GM12878 (cell line): Measurements from ENCODE around the gene UXT. TPM values are rescaled to one million over a fixed set of nuclear protein-coding genes. Genes with fewer than 3 reads are reported as not detected.

Experiments
- FOS ChIP-seq: IDR thresholded peaks from 3 replicates; pipeline ENCODE4 v1.6.1; 2011; ENCODE audit warnings: borderline replicate concordance; ENCODE audit not compliant: insufficient read length; ENCODE audit errors: extremely low read depth
- IRF4 ChIP-seq: IDR thresholded peaks from 2 replicates; pipeline ENCODE4 v1.6.1; 2011; ENCODE audit warnings: low read depth, low read length
- JUNB ChIP-seq: IDR thresholded peaks from 2 replicates; pipeline ENCODE4 v1.6.1; 2016; ENCODE audit warnings: antibody characterized with exemption, mild to moderate bottlenecking
- MAX ChIP-seq: IDR thresholded peaks from 2 replicates; pipeline ENCODE4 v1.6.1; 2012; ENCODE audit warnings: low read depth, low read length, improper control_type of control experiment
- NBN ChIP-seq: fragments of 450-650 bp; IDR thresholded peaks from 2 replicates; pipeline ENCODE4 v1.6.1; 2016
- PKNOX1 ChIP-seq: fragments of 450-650 bp; IDR thresholded peaks from 2 replicates; pipeline ENCODE4 v1.6.1; 2016; ENCODE audit warnings: mild to moderate bottlenecking
- POLR2A ChIP-seq: IDR thresholded peaks from 2 replicates; pipeline ENCODE4 v1.6.1; 2011; ENCODE audit warnings: low read depth, mild to moderate bottlenecking, low read length
- SKIL ChIP-seq: fragments of 450-650 bp; IDR thresholded peaks from 2 replicates; pipeline ENCODE4 v1.6.1; 2017; ENCODE audit warnings: mild to moderate bottlenecking, low read depth, inconsistent platforms; ENCODE audit not compliant: poor library complexity, severe bottlenecking
- SMARCA5 ChIP-seq: fragments of 450-650 bp; IDR thresholded peaks from 2 replicates; pipeline ENCODE4 v1.6.1; 2017; ENCODE audit warnings: mild to moderate bottlenecking
- TCF3 ChIP-seq: IDR thresholded peaks from 2 replicates; pipeline ENCODE4 v1.6.1; 2012; ENCODE audit warnings: low read depth, mild to moderate bottlenecking, low read length, borderline replicate concordance; ENCODE audit not compliant: insufficient read depth
- ZNF274 ChIP-seq: IDR thresholded peaks from one replicate; pipeline ENCODE4 v1.8.0; 2011; ENCODE audit not compliant: insufficient read length, insufficient read depth
- ZZZ3 ChIP-seq: IDR thresholded peaks from 2 replicates; pipeline ENCODE4 v1.6.1; 2011; ENCODE audit warnings: low read depth; ENCODE audit not compliant: control insufficient read depth, insufficient read length
- polyA plus RNA-seq, 11 experiments: library from polyadenylated mRNA; depleted of rRNA in 4 of 11; unstranded in 6 of 11; stranded (reverse) in 5 of 11; fragments of >200 nt; fragmentation: Nextera tagmentation in 4 of 11; fragmentation: Illumina TruSeq in 1 of 11; extraction: Ambion mirVana in 4 of 11; extraction: Trizol in 1 of 11; gene quantifications; 1 replicate in 1 of 11; 2 replicates in 10 of 11; pipeline versions ENCODE4 v1.2.1 to v1.2.3, GENCODE V29; 2011 to 2016; ENCODE audit warnings: inconsistent platforms in 2 of 11, missing spikeins in 2 of 11, low read depth in 1 of 11
- total RNA-seq, 4 experiments: library from RNA; depleted of rRNA in 3 of 4; stranded (reverse); fragments of >200 nt in 3 of 4; fragmentation: Illumina TruSeq in 1 of 4; extraction: Trizol in 1 of 4; gene quantifications; 2 replicates each; pipeline versions ENCODE4 v1.2.1 to v1.2.3, GENCODE V29; 2013 to 2021
- TF ChIP-seq, protein P1 (sequence below): fragments of 450-650 bp; IDR thresholded peaks from 2 replicates; pipeline ENCODE4 v1.6.1; 2018; ENCODE audit warnings: borderline replicate concordance, mild to moderate bottlenecking; ENCODE audit not compliant: partially characterized antibody
- TF ChIP-seq, protein P2 (sequence below): IDR thresholded peaks from 2 replicates; pipeline ENCODE4 v1.6.1; 2012; ENCODE audit warnings: mild to moderate bottlenecking, low read depth, low read length
- TF ChIP-seq, protein P3 (sequence below): fragments of 450-650 bp; conservative IDR thresholded peaks from 2 replicates; pipeline ENCODE4 v1.6.1; 2017; ENCODE audit warnings: mild to moderate bottlenecking, moderate library complexity

The UXT gene
- total and polyA plus RNA-seq, 10 of the 15 experiments (the other 5 are each of a cell fraction or from before 2014, with no cell fraction given): 105 to 245 (median 206) TPM

GRCh38 chrX:47628982-47629381, 30.0 kb downstream of the UXT start (continued):
- TF ChIP-seq PKNOX1 (peak; percentile 79), TCF3 (no peak), FOS (no peak), NBN (peak; percentile 53), MAX (no peak), ZNF274 (no peak), SMARCA5 (0 out of 2 replicates have a peak, but pooled peaks have one; percentile 42), POLR2A (no peak), IRF4 (no peak), SKIL (no peak), ZZZ3 (no peak), JUNB (no peak)
- TF ChIP-seq, protein P1, sequence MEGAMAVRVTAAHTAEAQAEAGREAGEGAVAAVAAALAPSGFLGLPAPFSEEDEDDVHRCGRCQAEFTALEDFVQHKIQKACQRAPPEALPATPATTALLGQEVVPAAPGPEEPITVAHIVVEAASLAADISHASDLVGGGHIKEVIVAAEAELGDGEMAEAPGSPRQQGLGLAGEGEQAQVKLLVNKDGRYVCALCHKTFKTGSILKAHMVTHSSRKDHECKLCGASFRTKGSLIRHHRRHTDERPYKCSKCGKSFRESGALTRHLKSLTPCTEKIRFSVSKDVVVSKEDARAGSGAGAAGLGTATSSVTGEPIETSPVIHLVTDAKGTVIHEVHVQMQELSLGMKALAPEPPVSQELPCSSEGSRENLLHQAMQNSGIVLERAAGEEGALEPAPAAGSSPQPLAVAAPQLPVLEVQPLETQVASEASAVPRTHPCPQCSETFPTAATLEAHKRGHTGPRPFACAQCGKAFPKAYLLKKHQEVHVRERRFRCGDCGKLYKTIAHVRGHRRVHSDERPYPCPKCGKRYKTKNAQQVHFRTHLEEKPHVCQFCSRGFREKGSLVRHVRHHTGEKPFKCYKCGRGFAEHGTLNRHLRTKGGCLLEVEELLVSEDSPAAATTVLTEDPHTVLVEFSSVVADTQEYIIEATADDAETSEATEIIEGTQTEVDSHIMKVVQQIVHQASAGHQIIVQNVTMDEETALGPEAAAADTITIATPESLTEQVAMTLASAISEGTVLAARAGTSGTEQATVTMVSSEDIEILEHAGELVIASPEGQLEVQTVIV: no peak
- TF ChIP-seq, protein P2, sequence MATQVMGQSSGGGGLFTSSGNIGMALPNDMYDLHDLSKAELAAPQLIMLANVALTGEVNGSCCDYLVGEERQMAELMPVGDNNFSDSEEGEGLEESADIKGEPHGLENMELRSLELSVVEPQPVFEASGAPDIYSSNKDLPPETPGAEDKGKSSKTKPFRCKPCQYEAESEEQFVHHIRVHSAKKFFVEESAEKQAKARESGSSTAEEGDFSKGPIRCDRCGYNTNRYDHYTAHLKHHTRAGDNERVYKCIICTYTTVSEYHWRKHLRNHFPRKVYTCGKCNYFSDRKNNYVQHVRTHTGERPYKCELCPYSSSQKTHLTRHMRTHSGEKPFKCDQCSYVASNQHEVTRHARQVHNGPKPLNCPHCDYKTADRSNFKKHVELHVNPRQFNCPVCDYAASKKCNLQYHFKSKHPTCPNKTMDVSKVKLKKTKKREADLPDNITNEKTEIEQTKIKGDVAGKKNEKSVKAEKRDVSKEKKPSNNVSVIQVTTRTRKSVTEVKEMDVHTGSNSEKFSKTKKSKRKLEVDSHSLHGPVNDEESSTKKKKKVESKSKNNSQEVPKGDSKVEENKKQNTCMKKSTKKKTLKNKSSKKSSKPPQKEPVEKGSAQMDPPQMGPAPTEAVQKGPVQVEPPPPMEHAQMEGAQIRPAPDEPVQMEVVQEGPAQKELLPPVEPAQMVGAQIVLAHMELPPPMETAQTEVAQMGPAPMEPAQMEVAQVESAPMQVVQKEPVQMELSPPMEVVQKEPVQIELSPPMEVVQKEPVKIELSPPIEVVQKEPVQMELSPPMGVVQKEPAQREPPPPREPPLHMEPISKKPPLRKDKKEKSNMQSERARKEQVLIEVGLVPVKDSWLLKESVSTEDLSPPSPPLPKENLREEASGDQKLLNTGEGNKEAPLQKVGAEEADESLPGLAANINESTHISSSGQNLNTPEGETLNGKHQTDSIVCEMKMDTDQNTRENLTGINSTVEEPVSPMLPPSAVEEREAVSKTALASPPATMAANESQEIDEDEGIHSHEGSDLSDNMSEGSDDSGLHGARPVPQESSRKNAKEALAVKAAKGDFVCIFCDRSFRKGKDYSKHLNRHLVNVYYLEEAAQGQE: no peak
- TF ChIP-seq, protein P3, sequence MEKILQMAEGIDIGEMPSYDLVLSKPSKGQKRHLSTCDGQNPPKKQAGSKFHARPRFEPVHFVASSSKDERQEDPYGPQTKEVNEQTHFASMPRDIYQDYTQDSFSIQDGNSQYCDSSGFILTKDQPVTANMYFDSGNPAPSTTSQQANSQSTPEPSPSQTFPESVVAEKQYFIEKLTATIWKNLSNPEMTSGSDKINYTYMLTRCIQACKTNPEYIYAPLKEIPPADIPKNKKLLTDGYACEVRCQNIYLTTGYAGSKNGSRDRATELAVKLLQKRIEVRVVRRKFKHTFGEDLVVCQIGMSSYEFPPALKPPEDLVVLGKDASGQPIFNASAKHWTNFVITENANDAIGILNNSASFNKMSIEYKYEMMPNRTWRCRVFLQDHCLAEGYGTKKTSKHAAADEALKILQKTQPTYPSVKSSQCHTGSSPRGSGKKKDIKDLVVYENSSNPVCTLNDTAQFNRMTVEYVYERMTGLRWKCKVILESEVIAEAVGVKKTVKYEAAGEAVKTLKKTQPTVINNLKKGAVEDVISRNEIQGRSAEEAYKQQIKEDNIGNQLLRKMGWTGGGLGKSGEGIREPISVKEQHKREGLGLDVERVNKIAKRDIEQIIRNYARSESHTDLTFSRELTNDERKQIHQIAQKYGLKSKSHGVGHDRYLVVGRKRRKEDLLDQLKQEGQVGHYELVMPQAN: no peak
